Breast epithelium (tissue), 3 donors: Measurements from ENCODE around the gene PLA2G2F.

Experiments
- POLR2A ChIP-seq: fragments of 450-650 bp; IDR thresholded peaks from one replicate; pipeline ENCODE4 v1.6.1; 2016; ENCODE audit warnings: antibody characterized with exemption, mild to moderate bottlenecking, moderate library complexity
- TF ChIP-seq, protein P1 (sequence below), 3 donors: fragments of 450-650 bp; IDR thresholded peaks; one replicate each; pipeline ENCODE4 v1.5.1; 2016 to 2017; ENCODE audit warnings: antibody characterized with exemption in 3 of 3, mild to moderate bottlenecking in 3 of 3, moderate library complexity in 3 of 3

DNA sequence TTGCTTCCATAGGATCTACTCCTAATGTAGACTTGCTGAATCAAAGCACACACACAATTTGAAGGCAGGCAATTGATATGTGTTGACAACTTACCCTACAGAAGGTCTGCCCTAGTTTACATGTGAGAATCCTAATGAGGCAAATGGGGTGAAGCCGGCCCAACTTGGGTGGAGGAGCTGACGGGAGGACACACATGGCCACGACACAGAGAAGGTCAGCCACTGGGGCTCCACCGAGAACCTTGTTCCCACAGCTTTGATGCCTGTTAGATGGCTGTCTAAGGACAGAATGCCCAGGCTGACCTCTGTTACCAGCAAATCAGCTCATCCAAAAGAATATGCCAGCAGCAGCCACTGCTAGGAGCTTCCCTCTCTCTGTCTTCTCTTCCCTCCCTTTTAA is 18.3 kb upstream of the PLA2G2F start:
- TF ChIP-seq, protein P1, sequence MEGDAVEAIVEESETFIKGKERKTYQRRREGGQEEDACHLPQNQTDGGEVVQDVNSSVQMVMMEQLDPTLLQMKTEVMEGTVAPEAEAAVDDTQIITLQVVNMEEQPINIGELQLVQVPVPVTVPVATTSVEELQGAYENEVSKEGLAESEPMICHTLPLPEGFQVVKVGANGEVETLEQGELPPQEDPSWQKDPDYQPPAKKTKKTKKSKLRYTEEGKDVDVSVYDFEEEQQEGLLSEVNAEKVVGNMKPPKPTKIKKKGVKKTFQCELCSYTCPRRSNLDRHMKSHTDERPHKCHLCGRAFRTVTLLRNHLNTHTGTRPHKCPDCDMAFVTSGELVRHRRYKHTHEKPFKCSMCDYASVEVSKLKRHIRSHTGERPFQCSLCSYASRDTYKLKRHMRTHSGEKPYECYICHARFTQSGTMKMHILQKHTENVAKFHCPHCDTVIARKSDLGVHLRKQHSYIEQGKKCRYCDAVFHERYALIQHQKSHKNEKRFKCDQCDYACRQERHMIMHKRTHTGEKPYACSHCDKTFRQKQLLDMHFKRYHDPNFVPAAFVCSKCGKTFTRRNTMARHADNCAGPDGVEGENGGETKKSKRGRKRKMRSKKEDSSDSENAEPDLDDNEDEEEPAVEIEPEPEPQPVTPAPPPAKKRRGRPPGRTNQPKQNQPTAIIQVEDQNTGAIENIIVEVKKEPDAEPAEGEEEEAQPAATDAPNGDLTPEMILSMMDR (IDR thresholded peaks at IDR 0.05) = no peak
- TF ChIP-seq POLR2A = no peak
